HG02588 (cell line): ENCODE results near the gene IKZF2.

Experiments used
- ATAC-seq: cut with Tn5 transposase; IDR thresholded peaks from one replicate; pipeline ENCODE4 v1.9.1; 2021; ENCODE audit warnings: mild to moderate bottlenecking, moderate library complexity; ENCODE audit not compliant: unreplicated experiment

Gene IKZF2

DNA sequence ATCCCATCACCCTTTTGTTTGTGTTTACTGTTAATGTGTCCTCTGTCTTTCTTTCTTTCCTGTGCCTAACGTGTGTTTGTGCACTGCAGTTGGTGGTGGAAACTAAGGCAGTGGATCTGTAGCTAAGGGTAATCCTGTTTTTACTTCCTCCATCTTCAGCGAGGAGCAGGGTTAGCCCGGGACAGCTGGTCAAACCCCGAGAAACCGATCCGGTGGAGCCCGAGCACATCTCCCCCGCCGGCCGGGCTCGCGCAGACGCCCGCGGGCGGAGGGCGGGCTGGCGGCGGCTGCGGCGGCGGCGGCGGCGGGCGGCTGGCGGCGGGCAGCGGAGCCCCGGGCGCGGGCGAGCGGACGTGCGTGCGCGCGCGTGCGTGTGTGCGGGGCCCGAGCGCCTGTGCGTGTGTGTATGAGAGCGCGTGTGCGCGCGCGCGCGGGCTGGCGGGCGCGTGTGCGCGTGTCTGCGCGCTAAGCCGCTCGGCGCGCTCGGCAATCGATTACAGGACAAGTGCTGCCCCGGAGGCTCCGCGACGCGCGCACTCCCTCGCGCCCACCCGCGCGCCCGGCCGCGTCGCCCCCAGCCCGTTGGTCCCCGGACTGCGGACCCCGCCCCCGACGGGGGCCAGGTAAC, at the start of gene IKZF2:
Gene IKZF2 (minus strand): TSS at position 176 of the 628 bp plus-strand sequence. CDS start 2,983 bp downstream, outside the sequence.
- ATAC-seq: peak; percentile 70

DNA sequence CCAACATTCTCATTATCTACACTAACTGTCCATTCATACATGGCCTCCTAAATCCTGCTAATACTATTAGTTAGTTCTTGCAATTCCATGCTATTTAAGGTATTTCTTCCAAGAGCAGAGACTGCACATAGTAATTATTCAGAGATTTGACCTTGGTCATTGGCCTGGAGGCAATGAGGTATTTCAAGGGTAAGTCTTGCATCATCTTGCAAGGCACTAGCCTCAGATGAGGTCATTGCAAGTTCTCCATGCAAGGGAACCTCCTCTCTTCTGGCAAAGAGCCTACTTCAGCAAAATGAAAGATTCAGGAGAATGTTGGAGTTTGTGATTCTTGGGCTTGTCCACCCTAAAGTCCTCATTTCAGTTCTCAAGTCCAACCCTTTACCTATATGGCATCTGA, 48.5 kb upstream of the IKZF2 start:
- no peak for ATAC-seq

DNA sequence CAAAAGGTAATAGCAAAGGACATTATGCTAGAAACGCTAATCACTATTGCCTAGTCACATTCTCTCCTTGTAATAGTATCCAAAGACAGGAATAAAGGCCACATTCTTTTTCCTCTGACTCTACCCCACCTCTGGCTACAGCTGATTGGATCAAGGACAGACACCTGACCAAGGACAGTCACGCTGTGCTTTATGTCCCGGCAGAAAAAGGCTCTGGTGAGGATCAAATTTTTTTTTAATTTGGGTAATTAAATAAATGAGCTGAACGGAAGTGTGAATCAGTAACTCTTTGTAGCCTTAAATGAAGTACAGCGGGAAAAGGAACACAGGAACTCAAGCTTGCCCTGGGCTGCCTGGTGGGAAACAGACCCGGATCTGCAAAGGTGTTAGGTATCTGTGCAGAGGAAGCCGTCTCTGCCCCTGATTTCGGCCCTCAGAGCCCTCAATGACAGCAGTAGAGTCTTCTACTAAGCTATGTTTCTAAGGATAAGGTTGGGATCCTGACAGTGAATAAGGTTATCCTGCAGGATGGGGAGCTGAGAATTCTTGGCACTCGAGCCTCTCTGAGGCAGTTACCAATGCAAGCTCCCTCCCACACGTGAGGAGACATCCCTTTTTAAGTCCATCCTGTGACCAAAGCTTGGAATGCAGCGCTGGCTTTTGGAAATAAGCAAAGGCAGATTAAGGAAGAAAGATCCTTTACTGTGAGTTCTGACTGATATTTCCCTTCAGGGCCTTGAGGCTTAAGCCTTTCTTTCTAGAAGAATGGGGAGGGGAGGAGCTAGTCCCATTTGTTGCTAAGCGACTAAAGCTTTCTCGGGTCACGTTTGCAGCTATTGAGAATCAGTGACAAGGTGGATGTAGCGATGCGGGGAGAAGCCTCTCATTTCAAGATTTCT, 37.8 kb upstream of the IKZF2 start:
- no peak for ATAC-seq

DNA sequence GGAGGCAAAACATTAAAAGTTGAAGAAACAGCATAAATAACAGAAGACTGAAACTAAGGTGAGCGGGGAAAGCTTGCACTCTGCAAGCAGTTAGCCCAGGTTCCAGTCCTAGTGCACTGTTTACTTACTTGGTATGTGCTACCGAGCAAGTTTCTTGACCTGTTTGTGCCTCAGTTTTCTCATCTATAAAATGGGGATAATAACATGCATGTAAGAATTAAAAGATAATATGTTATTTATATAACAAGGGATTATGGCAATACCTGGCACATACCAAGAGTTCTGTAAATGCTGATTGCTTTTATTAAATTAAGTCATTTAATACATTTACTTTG, 37.1 kb upstream of the IKZF2 start:
- no peak for ATAC-seq

- no peak for ATAC-seq
Observed at GRCh38 chr2:213187833-213188532, 36.6 kb upstream of the IKZF2 start.

- ATAC-seq: no peak
Observed at GRCh38 chr2:213187386-213187785, 36.0 kb upstream of the IKZF2 start.

DNA sequence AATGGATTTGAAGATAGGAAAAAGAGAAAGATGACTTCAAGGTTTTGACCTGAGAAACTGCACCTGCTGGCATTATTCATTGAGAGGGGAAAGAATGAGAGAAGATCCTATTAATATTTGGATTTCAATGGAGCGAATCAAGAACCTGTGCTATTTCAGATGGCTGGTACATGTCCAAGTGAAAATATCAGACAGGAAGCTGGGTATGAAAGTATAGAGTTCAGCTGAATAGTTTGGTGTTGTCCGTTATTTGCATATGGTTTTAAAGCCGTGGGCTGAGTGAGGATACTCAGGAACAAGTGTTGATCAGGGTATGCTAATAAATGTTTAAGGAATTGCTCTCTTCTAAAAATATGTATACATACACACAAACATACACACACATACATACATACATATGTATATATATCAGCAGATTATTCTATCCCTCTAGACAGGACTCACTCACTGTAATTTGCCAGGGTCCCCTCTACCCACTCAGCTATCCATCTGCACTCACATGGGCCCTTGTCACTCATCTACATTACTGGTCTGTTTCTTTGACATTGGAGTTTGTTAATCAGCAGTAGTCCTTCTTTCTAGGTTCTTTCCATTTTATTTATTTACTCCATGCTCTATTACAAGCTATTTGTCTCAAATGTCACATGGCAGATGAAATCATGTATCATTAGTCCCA, 33.9 kb upstream of the IKZF2 start:
- peak; percentile 99 for ATAC-seq

- ATAC-seq: no peak
Observed at GRCh38 chr2:213181712-213182111, 30.3 kb upstream of the IKZF2 start.

DNA sequence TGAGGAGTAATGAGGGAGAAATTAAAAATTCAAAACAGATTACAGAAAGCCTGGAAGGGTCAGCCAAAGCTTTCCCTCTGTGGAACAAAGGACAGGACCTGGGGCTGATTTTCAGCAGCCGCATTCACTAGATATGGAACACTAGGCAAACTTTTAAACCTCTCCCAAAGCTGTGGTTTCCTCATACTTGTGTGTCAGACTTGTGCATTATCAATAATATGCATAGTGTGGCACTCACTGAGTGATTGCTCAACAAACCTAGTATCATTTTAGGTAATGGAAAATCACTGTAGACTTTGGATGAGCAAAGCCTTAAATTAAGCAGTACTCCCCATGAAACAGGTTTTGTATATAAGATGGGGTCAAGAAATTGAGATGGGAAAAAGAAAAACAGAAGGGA, 26.3 kb upstream of the IKZF2 start:
- ATAC-seq: no peak

GRCh38 chr2:213175673-213176247, 24.3 kb upstream of the IKZF2 start:
- no peak for ATAC-seq

- ATAC-seq: no peak
Observed at GRCh38 chr2:213172641-213173040, 21.2 kb upstream of the IKZF2 start.

DNA sequence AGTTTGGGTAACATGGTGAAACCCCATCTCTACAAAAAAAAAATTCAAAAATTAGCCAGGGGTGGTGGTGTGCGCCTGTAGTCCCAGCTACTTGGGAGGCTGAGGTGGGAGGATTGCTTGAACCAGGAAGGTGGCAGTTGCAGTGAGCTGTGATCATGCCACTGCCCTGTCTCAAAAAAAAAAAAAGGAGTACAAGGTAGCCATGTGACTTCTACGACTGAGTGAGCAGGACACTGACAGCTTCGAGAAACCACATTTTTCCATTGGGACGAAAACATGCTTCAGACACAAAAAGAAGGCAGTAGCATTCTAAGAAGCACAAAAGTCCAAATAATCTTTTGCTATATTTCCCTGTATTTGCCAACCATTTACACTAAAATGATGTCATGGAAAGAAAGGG, 19.7 kb upstream of the IKZF2 start:
- ATAC-seq: no peak

DNA sequence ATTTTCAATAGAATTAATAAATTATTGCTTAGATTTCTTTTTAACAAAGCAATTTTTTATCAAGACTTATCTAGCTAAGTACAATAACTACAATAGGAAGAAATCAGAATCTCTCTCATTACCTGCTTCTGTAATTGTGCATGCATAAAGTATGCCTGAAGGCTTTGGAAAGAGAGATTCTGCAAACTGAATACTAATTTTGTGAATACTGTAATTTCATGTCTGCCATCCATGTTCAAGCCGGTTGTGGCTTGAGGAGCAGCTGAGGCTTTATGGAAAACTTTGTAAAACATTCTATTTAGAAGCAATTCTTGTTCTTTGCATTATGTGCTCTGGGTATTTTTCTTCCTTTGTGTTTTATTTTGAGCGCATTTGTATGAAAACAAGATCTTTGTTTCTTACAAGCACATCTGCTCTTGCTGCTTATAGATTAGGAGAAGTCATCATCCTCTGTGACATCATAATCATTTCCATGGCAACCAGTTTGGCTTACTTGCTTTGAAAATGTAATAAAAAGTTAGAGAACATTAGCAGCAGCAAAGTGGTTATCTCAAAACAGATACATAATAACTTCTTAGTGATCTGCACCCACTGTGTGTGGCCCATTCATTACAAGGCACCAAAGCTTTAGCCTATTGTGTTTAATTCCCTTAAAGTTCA, 16.0 kb upstream of the IKZF2 start:
- no peak for ATAC-seq

DNA sequence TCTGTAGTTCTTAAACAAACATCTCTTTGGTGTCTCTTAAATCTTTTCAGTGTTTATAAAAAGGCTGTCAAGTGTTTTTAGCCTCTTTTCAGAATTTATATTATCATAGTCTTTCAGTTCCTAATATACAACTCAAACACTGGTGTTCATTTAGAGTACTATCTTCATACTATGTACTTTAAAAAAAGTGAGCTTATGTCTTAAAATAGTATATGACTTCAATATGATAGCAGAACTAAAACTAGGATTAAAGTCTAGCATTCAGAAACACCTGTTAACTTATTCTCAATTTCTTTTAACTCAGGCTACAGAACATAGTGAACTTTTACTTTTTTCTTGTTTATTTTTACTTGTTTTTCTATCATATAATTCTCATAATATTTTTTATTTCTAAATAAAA, 14.7 kb upstream of the IKZF2 start:
- peak; percentile 98 for ATAC-seq

- no peak for ATAC-seq
Observed at GRCh38 chr2:213164263-213164662, 12.9 kb upstream of the IKZF2 start.

- no peak for ATAC-seq
Observed at GRCh38 chr2:213162516-213163118, 11.2 kb upstream of the IKZF2 start.

DNA sequence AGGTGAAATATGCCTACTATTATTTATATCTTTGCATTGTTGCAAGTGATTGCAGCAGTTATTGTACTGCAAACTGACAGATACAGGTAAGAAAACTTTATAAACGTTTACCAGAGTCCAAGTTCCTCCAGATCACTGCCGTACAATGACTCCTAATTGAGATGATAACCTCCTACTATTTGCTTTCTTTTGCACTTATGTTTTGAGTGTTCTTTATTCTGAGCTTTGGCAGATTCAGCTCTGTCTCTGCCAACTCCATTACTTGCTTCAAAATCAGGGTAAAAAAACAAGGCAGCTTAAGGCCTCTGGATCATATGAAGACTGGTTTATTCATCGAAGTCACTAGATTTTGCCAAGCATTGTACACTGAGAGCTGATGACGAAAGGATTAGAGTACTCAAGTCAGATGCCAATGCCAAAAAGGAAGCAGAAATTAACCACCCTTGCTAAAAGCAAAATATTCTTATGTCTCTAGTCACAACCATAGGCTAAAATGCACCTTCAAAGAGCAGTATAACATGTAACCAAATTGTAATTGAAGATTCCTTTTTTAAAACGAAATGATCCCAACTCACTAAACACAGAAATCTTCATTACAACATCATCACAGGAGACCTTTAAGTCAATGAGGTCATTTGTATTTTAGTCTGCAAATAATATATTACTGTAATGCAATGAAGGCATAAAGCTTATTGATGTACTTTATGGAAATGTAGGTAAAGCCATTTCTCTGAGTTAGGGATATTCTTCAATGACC, 10.5 kb upstream of the IKZF2 start:
- no peak for ATAC-seq

- ATAC-seq: no peak
Observed at GRCh38 chr2:213159768-213160167, 8.4 kb upstream of the IKZF2 start.

- ATAC-seq: peak; percentile 87
Observed at GRCh38 chr2:213157242-213157641, 5.8 kb upstream of the IKZF2 start.
